A673 (cell line): ENCODE measurements around the gene BCL2L12. TPM values are rescaled to one million over a fixed set of nuclear protein-coding genes. Genes with fewer than 3 reads are reported as not detected.

Experiments
- BruUV-seq: library from RNA; stranded (reverse); fragments of 400-500 nt; replicated peaks from 2 replicates; lab custom pipeline; 2021; lab: Mats Ljungman, UMichigan
- CTCF ChIA-PET: fragments of 300-600 bp; sonication (Branson Sonifier 250); formaldehyde crosslinking; loops from one replicate; lab custom pipeline; 2022; ENCODE audit warnings: antibody characterized with exemption; lab: Charles Lee
- POLR2A ChIA-PET: fragments of 300-600 bp; sonication (Branson Sonifier 250); formaldehyde crosslinking; loops from one replicate; lab custom pipeline; 2022; ENCODE audit warnings: antibody characterized with exemption; ENCODE audit not compliant: low non-redundant PET; lab: Charles Lee
- DNase-seq: peaks from one replicate; pipeline ENCODE4 v3.0.0-alpha.2; 2015; ENCODE audit warnings: low spot score
- H3K27ac ChIP-seq: fragments of 200-600 bp; sonication (generic); 2 replicates; pipeline ENCODE4 v1.5.1; 2016; ENCODE audit warnings: mixed run types, low read depth, mild to moderate bottlenecking, mixed read lengths, antibody characterized with exemption, low read length; ENCODE audit not compliant: poor library complexity, severe bottlenecking
- H3K27me3 ChIP-seq: fragments of 200-600 bp; sonication (generic); replicated peaks from 2 replicates; pipeline ENCODE4 v1.6.1; 2017; ENCODE audit warnings: mixed run types, low read depth, mild to moderate bottlenecking, mixed read lengths, antibody characterized with exemption, low read length; ENCODE audit not compliant: insufficient read depth, poor library complexity
- H3K36me3 ChIP-seq: fragments of 200-600 bp; sonication (generic); 2 replicates; pipeline ENCODE4 v1.6.1; 2016; ENCODE audit warnings: mixed run types, mild to moderate bottlenecking, mixed read lengths, antibody characterized with exemption, low read length; ENCODE audit not compliant: insufficient read depth, poor library complexity, severe bottlenecking
- H3K4me1 ChIP-seq: fragments of 200-600 bp; sonication (generic); 2 replicates; pipeline ENCODE4 v1.6.1; 2017; ENCODE audit warnings: mixed run types, mild to moderate bottlenecking, mixed read lengths, antibody characterized with exemption, low read length; ENCODE audit not compliant: insufficient read depth, poor library complexity, severe bottlenecking
- H3K4me3 ChIP-seq: fragments of 200-600 bp; sonication (generic); 2 replicates; pipeline ENCODE4 v1.5.1; 2016; ENCODE audit warnings: low read depth, mixed run types, mild to moderate bottlenecking, mixed read lengths, low read length; ENCODE audit not compliant: poor library complexity, severe bottlenecking
- H3K9me3 ChIP-seq: fragments of 200-600 bp; sonication (generic); 2 replicates; pipeline ENCODE4 v1.6.1; 2016; ENCODE audit warnings: mixed run types, low read depth, mild to moderate bottlenecking, mixed read lengths, antibody characterized with exemption, low read length; ENCODE audit not compliant: poor library complexity, severe bottlenecking
- EZH2 ChIP-seq: fragments of 200-600 bp; sonication (generic); IDR thresholded peaks from 2 replicates; pipeline ENCODE4 v1.6.1; 2017; ENCODE audit warnings: borderline replicate concordance, low read depth, mild to moderate bottlenecking, mixed read lengths, antibody characterized with exemption, low read length; ENCODE audit not compliant: poor library complexity, severe bottlenecking
- intact Hi-C: fragments of 100-400 bp; cut with micrococcal nuclease; formaldehyde crosslinking; loops from one replicate; pipeline ENCODE4 v1.10.0; 2022; ENCODE audit not compliant: unreplicated experiment
- total RNA-seq: library from RNA; stranded (reverse); gene quantifications from 2 replicates; pipeline ENCODE4 v1.2.3, GENCODE V29; 2021
- TF ChIP-seq, protein P1 (sequence below): fragments of 300-800, 200-600 bp; sonication (generic); conservative IDR thresholded peaks from 2 replicates; pipeline ENCODE4 v1.5.1; 2017; ENCODE audit warnings: low read depth, mild to moderate bottlenecking, antibody characterized with exemption, low read length, moderate library complexity, mixed read lengths

The BCL2L12 gene
- total RNA-seq, 1 experiment from 2014 or later, result 99.1 TPM

DNA sequence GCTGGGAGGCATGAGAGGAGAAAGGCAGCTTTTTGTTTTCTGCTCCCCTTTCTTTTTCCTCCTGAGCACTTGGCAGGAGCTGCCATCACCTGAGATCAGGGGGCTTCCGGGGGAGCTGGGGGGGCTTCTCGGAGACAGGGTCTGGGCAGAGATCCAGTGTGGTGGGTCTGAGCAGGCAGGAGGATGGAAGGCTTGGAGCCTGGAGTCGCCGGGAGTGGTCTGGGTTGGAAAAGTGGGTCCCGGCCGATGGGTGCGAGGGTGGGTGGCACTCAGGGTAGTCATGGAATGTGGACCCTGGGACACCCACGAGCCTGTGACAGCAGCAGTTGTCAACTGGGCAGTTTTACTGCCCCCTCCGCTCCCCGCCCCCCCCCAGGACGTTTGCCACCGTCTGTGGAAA is 21.4 kb downstream of the BCL2L12 start:
- POLR2A ChIA-PET, result no interaction called here
- TF ChIP-seq, protein P1, sequence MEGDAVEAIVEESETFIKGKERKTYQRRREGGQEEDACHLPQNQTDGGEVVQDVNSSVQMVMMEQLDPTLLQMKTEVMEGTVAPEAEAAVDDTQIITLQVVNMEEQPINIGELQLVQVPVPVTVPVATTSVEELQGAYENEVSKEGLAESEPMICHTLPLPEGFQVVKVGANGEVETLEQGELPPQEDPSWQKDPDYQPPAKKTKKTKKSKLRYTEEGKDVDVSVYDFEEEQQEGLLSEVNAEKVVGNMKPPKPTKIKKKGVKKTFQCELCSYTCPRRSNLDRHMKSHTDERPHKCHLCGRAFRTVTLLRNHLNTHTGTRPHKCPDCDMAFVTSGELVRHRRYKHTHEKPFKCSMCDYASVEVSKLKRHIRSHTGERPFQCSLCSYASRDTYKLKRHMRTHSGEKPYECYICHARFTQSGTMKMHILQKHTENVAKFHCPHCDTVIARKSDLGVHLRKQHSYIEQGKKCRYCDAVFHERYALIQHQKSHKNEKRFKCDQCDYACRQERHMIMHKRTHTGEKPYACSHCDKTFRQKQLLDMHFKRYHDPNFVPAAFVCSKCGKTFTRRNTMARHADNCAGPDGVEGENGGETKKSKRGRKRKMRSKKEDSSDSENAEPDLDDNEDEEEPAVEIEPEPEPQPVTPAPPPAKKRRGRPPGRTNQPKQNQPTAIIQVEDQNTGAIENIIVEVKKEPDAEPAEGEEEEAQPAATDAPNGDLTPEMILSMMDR, result no peak
- TF ChIP-seq EZH2, result no peak
- no peak overlapping the region for H3K27ac ChIP-seq
- DNase-seq, result no peak
- CTCF ChIA-PET, result interaction anchor here (0.6 kb wide), 1 partner anchor 77 kb away, joined by 3 read pairs; no protein-coding TSS in a partner anchor
- H3K9me3 ChIP-seq, result no peaks in the 10 kb centered on the region
- H3K27me3 ChIP-seq, result no peaks in the 10 kb centered on the region
- H3K36me3 ChIP-seq, result peaks cover 45% of the 10 kb centered on the region
- no peak overlapping the region for H3K4me3 ChIP-seq
- BruUV-seq, result no TSS peak
- H3K4me1 ChIP-seq, result peaks cover 44% of the 10 kb centered on the region
- intact Hi-C loops, result no loop called here

DNA sequence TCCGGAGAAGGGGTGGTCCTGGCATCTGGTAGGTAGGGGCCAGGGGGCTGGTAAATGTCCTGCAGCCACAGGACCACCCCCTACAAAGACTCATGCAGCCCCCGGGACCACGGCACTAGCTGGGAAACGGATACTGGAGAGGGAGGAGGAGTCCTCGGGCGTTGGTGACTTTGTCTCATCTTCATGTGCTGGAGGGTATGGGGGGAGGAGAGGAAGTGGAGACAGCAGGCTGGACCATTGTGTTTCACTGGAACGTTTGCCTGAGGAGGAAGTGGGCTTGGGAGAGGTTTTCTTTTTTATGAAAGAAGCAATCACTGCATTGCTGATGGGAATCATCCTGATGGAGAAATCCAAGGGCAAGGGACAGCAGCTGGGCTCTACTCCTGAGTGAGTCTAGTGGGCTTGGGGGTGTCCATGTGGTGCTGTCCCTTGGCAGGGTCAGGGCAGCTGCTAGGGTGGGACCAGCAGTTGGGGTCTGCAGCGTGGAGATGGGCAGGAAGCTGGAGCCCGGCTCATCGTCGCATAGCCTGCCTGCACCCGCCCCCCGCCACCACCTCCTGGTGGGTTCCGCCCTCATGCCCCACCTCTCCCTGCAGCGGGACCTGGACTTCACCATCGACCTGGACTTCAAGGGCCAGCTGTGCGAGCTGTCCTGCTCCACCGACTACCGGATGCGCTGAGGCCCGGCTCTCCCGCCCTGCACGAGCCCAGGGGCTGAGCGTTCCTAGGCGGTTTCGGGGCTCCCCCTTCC is 22.0 kb downstream of the BCL2L12 start:
- peaks cover 39% of the 10 kb centered on the region for H3K36me3 ChIP-seq
- no TSS peak for BruUV-seq
- intact Hi-C loops, result no loop called here
- no peaks in the 10 kb centered on the region for H3K9me3 ChIP-seq
- H3K4me3 ChIP-seq, result no peak overlapping the region
- peak overlapping the region; percentile 40 for H3K27ac ChIP-seq
- peak; percentile 84 for DNase-seq
- H3K27me3 ChIP-seq, result no peaks in the 10 kb centered on the region
- ChIA-PET POLR2A (no interaction called here), CTCF (no interaction called here)
- no peak for TF ChIP-seq EZH2
- TF ChIP-seq, protein P1, result no peak
- H3K4me1 ChIP-seq, result peaks cover 44% of the 10 kb centered on the region

DNA sequence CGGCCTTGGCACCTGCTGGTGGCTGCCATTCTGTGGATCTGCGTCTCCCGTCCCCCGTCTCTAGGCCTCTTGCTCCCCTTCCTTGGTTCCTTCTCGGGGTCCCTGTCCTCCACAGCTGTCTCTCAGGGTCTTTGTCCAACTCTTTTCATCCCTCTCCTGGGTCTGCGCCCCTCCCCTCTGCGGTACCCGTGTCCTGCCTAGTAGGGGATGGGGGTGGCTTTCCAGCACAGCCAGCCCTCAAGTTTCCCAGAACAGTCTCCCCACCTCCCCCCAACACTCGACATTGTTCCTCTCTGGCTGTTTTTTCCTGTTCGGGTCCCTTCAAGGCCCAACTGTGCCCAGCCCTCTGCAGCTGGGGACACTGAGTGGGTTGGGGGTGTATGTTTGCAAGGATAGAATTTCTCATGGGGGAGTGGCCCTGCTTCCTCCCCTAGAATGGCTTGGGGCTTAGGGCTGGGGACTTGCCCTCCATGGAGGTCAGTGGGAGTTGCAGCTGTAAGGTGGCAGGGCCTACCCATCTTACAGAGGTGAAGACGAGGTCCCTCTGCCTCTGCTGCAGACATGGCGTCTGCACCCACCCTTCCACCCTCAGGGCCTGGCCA is 22.9 kb downstream of the BCL2L12 start:
- H3K9me3 ChIP-seq, result no peaks in the 10 kb centered on the region
- H3K36me3 ChIP-seq, result peaks cover 33% of the 10 kb centered on the region
- intact Hi-C loops, result no loop called here
- ChIA-PET CTCF (interaction anchor here (0.6 to 0.9 kb wide), 2 partner anchors 182 to 448 kb away, joined by 3 to 4 read pairs; no protein-coding TSS in a partner anchor), POLR2A (no interaction called here)
- H3K4me3 ChIP-seq, result no peak overlapping the region
- H3K4me1 ChIP-seq, result peaks cover 44% of the 10 kb centered on the region
- peak overlapping the region; percentile 40 for H3K27ac ChIP-seq
- BruUV-seq, result no TSS peak
- TF ChIP-seq, protein P1, result no peak
- TF ChIP-seq EZH2, result no peak
- H3K27me3 ChIP-seq, result no peaks in the 10 kb centered on the region
- no peak for DNase-seq
